GM12878 (cell line): ENCODE measurements around the gene GRIK4.

Experiments
- CEBPZ ChIP-seq: fragments of 150-350 bp; IDR thresholded peaks from 2 replicates; pipeline ENCODE4 v1.6.1; 2016; ENCODE audit warnings: low read depth, low read length
- CREB1 ChIP-seq: IDR thresholded peaks from 2 replicates; pipeline ENCODE4 v1.6.1; 2012; ENCODE audit warnings: low read depth, mild to moderate bottlenecking, inconsistent platforms
- DPF2 ChIP-seq: fragments of 450-650 bp; IDR thresholded peaks from 2 replicates; pipeline ENCODE4 v1.6.1; 2017; ENCODE audit warnings: mild to moderate bottlenecking
- HDAC2 ChIP-seq: fragments of 200-600 bp; sonication (generic); IDR thresholded peaks from 2 replicates; pipeline ENCODE4 v1.6.1; 2017
- NFYB ChIP-seq: IDR thresholded peaks from 2 replicates; pipeline ENCODE4 v1.6.1; 2011; ENCODE audit warnings: low read depth, mild to moderate bottlenecking, low read length, improper control_type of control experiment, moderate library complexity; ENCODE audit not compliant: insufficient read depth
- NR2C2 ChIP-seq: IDR thresholded peaks from 2 replicates; pipeline ENCODE4 v1.6.1; 2011; ENCODE audit warnings: borderline replicate concordance, low read depth; ENCODE audit not compliant: control insufficient read depth, insufficient read length
- PAX5 ChIP-seq: IDR thresholded peaks from 2 replicates; pipeline ENCODE4 v1.6.1; 2011; ENCODE audit warnings: low read depth, low read length, borderline replicate concordance
- SREBF2 ChIP-seq: IDR thresholded peaks from 2 replicates; pipeline ENCODE4 v1.6.1; 2012; ENCODE audit warnings: mild to moderate bottlenecking, low read length
- TF ChIP-seq, protein P1 (sequence below), 3 experiments: IDR thresholded peaks in 2 of 3; conservative IDR thresholded peaks in 1 of 3; 2 replicates each; pipeline ENCODE4 v1.5.1; 2011; ENCODE audit warnings: low read depth in 3 of 3, low read length in 3 of 3, mild to moderate bottlenecking in 3 of 3, control low read depth in 2 of 3, moderate library complexity in 2 of 3, inconsistent platforms in 1 of 3, mixed read lengths in 1 of 3; ENCODE audit not compliant: control insufficient read depth in 2 of 3, insufficient read depth in 1 of 3; ENCODE audit errors: extremely low read depth in 1 of 3
- TF ChIP-seq, protein P2 (sequence below): IDR thresholded peaks from 2 replicates; pipeline ENCODE4 v1.6.1; 2012; ENCODE audit warnings: mild to moderate bottlenecking, low read depth, low read length
- TF ChIP-seq, protein P3 (sequence below): IDR thresholded peaks from 2 replicates; pipeline ENCODE4 v1.6.1; 2011; ENCODE audit warnings: borderline replicate concordance, low read depth, mild to moderate bottlenecking, moderate library complexity, mixed read lengths, low read length; ENCODE audit not compliant: insufficient read depth; ENCODE audit errors: extremely low read length
- TF ChIP-seq, protein P4 (sequence below): IDR thresholded peaks from 2 replicates; pipeline ENCODE4 v1.6.1; 2012; ENCODE audit warnings: low read depth, low read length, improper control_type of control experiment

DNA sequence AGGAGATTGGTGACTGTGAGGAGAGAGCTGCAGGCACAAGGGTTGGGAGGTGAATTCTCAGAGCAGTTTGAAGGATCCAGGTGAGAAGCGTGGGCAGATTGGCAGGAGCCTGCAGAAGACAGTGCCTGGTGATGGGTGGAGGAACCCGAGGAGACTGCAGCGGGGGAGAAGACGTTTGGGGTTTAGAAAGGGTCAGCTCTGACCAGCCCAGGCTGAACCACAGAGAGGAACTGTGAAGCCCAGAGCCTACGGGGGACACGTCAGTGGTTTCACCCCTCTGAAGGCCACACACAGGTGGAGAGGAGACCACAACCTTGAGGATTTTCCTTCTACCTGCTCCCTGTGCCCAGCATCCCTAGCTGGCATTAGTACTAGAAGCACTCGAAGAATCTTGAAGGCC is 357.5 kb downstream of the GRIK4 start:
- TF ChIP-seq SREBF2 (no peak), CREB1 (no peak), CEBPZ (no peak), NR2C2 (no peak), PAX5 (0 out of 2 replicates have a peak, but pooled peaks have one; percentile 11), NFYB (no peak), DPF2 (no peak; the same call in 1 of the 2 replicates), HDAC2 (no peak)
- TF ChIP-seq, protein P1, sequence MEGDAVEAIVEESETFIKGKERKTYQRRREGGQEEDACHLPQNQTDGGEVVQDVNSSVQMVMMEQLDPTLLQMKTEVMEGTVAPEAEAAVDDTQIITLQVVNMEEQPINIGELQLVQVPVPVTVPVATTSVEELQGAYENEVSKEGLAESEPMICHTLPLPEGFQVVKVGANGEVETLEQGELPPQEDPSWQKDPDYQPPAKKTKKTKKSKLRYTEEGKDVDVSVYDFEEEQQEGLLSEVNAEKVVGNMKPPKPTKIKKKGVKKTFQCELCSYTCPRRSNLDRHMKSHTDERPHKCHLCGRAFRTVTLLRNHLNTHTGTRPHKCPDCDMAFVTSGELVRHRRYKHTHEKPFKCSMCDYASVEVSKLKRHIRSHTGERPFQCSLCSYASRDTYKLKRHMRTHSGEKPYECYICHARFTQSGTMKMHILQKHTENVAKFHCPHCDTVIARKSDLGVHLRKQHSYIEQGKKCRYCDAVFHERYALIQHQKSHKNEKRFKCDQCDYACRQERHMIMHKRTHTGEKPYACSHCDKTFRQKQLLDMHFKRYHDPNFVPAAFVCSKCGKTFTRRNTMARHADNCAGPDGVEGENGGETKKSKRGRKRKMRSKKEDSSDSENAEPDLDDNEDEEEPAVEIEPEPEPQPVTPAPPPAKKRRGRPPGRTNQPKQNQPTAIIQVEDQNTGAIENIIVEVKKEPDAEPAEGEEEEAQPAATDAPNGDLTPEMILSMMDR (IDR thresholded peaks at IDR 0.05 in 2 of 3, conservative IDR thresholded peaks at IDR 0.05 in 1 of 3; ENCODE audit: control insufficient read depth in 2 of 3, extremely low read depth in 1 of 3, insufficient read depth in 1 of 3, low read depth in 3 of 3, low read length in 3 of 3), result no peak
- TF ChIP-seq, protein P2, sequence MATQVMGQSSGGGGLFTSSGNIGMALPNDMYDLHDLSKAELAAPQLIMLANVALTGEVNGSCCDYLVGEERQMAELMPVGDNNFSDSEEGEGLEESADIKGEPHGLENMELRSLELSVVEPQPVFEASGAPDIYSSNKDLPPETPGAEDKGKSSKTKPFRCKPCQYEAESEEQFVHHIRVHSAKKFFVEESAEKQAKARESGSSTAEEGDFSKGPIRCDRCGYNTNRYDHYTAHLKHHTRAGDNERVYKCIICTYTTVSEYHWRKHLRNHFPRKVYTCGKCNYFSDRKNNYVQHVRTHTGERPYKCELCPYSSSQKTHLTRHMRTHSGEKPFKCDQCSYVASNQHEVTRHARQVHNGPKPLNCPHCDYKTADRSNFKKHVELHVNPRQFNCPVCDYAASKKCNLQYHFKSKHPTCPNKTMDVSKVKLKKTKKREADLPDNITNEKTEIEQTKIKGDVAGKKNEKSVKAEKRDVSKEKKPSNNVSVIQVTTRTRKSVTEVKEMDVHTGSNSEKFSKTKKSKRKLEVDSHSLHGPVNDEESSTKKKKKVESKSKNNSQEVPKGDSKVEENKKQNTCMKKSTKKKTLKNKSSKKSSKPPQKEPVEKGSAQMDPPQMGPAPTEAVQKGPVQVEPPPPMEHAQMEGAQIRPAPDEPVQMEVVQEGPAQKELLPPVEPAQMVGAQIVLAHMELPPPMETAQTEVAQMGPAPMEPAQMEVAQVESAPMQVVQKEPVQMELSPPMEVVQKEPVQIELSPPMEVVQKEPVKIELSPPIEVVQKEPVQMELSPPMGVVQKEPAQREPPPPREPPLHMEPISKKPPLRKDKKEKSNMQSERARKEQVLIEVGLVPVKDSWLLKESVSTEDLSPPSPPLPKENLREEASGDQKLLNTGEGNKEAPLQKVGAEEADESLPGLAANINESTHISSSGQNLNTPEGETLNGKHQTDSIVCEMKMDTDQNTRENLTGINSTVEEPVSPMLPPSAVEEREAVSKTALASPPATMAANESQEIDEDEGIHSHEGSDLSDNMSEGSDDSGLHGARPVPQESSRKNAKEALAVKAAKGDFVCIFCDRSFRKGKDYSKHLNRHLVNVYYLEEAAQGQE, result no peak
- TF ChIP-seq, protein P3, sequence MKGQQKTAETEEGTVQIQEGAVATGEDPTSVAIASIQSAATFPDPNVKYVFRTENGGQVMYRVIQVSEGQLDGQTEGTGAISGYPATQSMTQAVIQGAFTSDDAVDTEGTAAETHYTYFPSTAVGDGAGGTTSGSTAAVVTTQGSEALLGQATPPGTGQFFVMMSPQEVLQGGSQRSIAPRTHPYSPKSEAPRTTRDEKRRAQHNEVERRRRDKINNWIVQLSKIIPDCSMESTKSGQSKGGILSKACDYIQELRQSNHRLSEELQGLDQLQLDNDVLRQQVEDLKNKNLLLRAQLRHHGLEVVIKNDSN, result no peak
- TF ChIP-seq, protein P4, sequence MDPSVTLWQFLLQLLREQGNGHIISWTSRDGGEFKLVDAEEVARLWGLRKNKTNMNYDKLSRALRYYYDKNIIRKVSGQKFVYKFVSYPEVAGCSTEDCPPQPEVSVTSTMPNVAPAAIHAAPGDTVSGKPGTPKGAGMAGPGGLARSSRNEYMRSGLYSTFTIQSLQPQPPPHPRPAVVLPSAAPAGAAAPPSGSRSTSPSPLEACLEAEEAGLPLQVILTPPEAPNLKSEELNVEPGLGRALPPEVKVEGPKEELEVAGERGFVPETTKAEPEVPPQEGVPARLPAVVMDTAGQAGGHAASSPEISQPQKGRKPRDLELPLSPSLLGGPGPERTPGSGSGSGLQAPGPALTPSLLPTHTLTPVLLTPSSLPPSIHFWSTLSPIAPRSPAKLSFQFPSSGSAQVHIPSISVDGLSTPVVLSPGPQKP, result no peak
